GM10248 (cell line): ENCODE results near the gene TTC23L.

ENCODE experiments used
- CTCF ChIA-PET: fragments of 300-600 bp; sonication (Branson Sonifier 250); formaldehyde crosslinking; extraction: SDS; loops from one replicate; lab custom pipeline; 2021; ENCODE audit warnings: antibody characterized with exemption; lab: Yijun Ruan, JAX
- POLR2A ChIA-PET: fragments of 350-650 bp; sonication (Branson Sonifier 250); formaldehyde crosslinking; extraction: SDS; loops from one replicate; lab custom pipeline; 2020; ENCODE audit warnings: antibody characterized with exemption; lab: Yijun Ruan, JAX
- DNase-seq: peaks from one replicate; pipeline ENCODE4 v3.0.0; 2012; ENCODE audit errors: extremely low spot score
- TF ChIP-seq, protein P1 (sequence below): IDR thresholded peaks from 2 replicates; pipeline ENCODE4 v1.5.1; 2012; ENCODE audit warnings: mild to moderate bottlenecking, low read depth; ENCODE audit errors: extremely low read depth, missing control alignments, control extremely low read depth

TTC23L gene

GRCh38 chr5:34899066-34899465, 60.1 kb downstream of the TTC23L start:
- DNase-seq: no peak
- CTCF ChIA-PET: interaction anchor here (0.6 to 10.0 kb wide), 42 partner anchors 8 to 425 kb away, joined by 3 to 107 read pairs (median 4); partner anchors contain the start of genes BRIX1, RAD1 and TTC23L
- POLR2A ChIA-PET: no interaction called here
- TF ChIP-seq, protein P1, sequence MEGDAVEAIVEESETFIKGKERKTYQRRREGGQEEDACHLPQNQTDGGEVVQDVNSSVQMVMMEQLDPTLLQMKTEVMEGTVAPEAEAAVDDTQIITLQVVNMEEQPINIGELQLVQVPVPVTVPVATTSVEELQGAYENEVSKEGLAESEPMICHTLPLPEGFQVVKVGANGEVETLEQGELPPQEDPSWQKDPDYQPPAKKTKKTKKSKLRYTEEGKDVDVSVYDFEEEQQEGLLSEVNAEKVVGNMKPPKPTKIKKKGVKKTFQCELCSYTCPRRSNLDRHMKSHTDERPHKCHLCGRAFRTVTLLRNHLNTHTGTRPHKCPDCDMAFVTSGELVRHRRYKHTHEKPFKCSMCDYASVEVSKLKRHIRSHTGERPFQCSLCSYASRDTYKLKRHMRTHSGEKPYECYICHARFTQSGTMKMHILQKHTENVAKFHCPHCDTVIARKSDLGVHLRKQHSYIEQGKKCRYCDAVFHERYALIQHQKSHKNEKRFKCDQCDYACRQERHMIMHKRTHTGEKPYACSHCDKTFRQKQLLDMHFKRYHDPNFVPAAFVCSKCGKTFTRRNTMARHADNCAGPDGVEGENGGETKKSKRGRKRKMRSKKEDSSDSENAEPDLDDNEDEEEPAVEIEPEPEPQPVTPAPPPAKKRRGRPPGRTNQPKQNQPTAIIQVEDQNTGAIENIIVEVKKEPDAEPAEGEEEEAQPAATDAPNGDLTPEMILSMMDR: no peak

- CTCF ChIA-PET: interaction anchor here (1.1 to 10.0 kb wide), 5 partner anchors 17 to 427 kb away, joined by 3 to 107 read pairs (median 86); no protein-coding TSS in a partner anchor
- POLR2A ChIA-PET: no interaction called here
- TF ChIP-seq, protein P1: no peak
- no peak for DNase-seq
Measured at GRCh38 chr5:34900652-34901051, 61.7 kb downstream of the TTC23L start.

GRCh38 chr5:34903260-34903659, 64.3 kb downstream of the TTC23L start:
- DNase-seq: no peak
- POLR2A ChIA-PET: interaction anchor here (0.8 kb wide), 1 partner anchor 8 kb away, joined by 3 read pairs; no protein-coding TSS in a partner anchor
- CTCF ChIA-PET: interaction anchor here (1.3 to 10.0 kb wide), 7 partner anchors 9 to 430 kb away, joined by 4 to 86 read pairs (median 8); partner anchors contain the start of genes BRIX1 and RAD1
- TF ChIP-seq, protein P1: no peak

- POLR2A ChIA-PET: no interaction called here
- CTCF ChIA-PET: interaction anchor here (1.0 to 4.9 kb wide), 6 partner anchors 8 to 430 kb away, joined by 4 to 31 read pairs (median 5); partner anchors contain the start of genes BRIX1 and RAD1
- DNase-seq: no peak
- TF ChIP-seq, protein P1: peak; percentile 15
Measured at GRCh38 chr5:34905564-34905963, 66.6 kb downstream of the TTC23L start.

GRCh38 chr5:34913072-34913471, 74.1 kb downstream of the TTC23L start:
- CTCF ChIA-PET: interaction anchor here (1.2 to 1.8 kb wide), 2 partner anchors 15 to 390 kb away, joined by 6 to 8 read pairs; no protein-coding TSS in a partner anchor
- no peak for DNase-seq
- TF ChIP-seq, protein P1: no peak
- POLR2A ChIA-PET: no interaction called here

GRCh38 chr5:34914671-34915138, 75.7 kb downstream of the TTC23L start:
- ChIA-PET CTCF (interaction anchor here (1.0 to 3.5 kb wide), 12 partner anchors 10 to 429 kb away, joined by 3 to 31 read pairs (median 11); partner anchors contain the start of gene DNAJC21), POLR2A (interaction anchor here (4.7 kb wide), 1 partner anchor 14 kb away, joined by 41 read pairs; the partner anchor contains the start of gene DNAJC21)
- TF ChIP-seq, protein P1: no peak
- DNase-seq: no peak
